Fibroblast of lung (primary cell): ENCODE data around the gene KHNYN. TPM values are rescaled to one million over a fixed set of nuclear protein-coding genes. Genes with fewer than 3 reads are reported as not detected.

Source experiments
- DNase-seq, 2 donors: peaks; one replicate each; pipeline versions ENCODE4 v3.0.0 to v3.0.0-alpha.2; 2010; ENCODE audit warnings: low read depth in 2 of 2
- H2AFZ ChIP-seq: 2 replicates; pipeline ENCODE4 v1.5.1; 2012; ENCODE audit warnings: low read length, control low read depth, inconsistent platforms
- H3K27ac ChIP-seq: 2 replicates; pipeline ENCODE4 v1.5.1; 2011; ENCODE audit warnings: low read length, control low read depth; ENCODE audit not compliant: insufficient read depth
- H3K27me3 ChIP-seq: 2 replicates; pipeline ENCODE4 v1.5.1; 2011; ENCODE audit warnings: mild to moderate bottlenecking, low read length; ENCODE audit not compliant: control insufficient read depth, insufficient read depth
- H3K36me3 ChIP-seq: 2 replicates; pipeline ENCODE4 v1.5.1; 2011; ENCODE audit warnings: low read length; ENCODE audit not compliant: control insufficient read depth, insufficient read depth
- H3K4me1 ChIP-seq: 2 replicates; pipeline ENCODE4 v1.5.1; 2011; ENCODE audit warnings: low read length; ENCODE audit not compliant: control insufficient read depth, insufficient read depth; ENCODE audit errors: extremely low read depth
- H3K4me2 ChIP-seq: 2 replicates; pipeline ENCODE4 v1.5.1; 2011; ENCODE audit warnings: low read length, control low read depth; ENCODE audit not compliant: insufficient read depth; ENCODE audit errors: extremely low read depth
- H3K4me3 ChIP-seq, 4 experiments: fragments of 200-600 bp in 1 of 4; sonication (generic) in 1 of 4; replicated peaks in 1 of 4; 2 replicates each; pipeline ENCODE4 v1.5.1; 2011 to 2016; ENCODE audit warnings: low read length in 4 of 4, low read depth in 3 of 4, mild to moderate bottlenecking in 3 of 4, control low read depth in 2 of 4, inconsistent platforms in 1 of 4, mixed read lengths in 1 of 4; ENCODE audit not compliant: insufficient read depth in 1 of 4; ENCODE audit errors: control extremely low read depth in 1 of 4
- H3K79me2 ChIP-seq: 2 replicates; pipeline ENCODE4 v1.5.1; 2012; ENCODE audit warnings: mild to moderate bottlenecking, low read length, inconsistent platforms; ENCODE audit not compliant: control insufficient read depth, insufficient read depth
- H3K9ac ChIP-seq: 2 replicates; pipeline ENCODE4 v1.5.1; 2011; ENCODE audit warnings: mild to moderate bottlenecking, low read length, control low read depth; ENCODE audit not compliant: insufficient read depth
- H3K9me3 ChIP-seq: 2 replicates; pipeline ENCODE4 v1.5.1; 2012; ENCODE audit warnings: low read depth, low read length; ENCODE audit not compliant: control insufficient read depth, insufficient read depth
- H4K20me1 ChIP-seq: 2 replicates; pipeline ENCODE4 v1.5.1; 2011; ENCODE audit warnings: low read length; ENCODE audit not compliant: control insufficient read depth, insufficient read depth; ENCODE audit errors: extremely low read depth
- CTCF ChIP-seq, 2 donors: IDR thresholded peaks in 1 of 2; conservative IDR thresholded peaks in 1 of 2; 1 replicate in 1 of 2; 2 replicates in 1 of 2; pipeline ENCODE4 v1.5.1; 2011 to 2012; ENCODE audit warnings: low read length in 2 of 2, control low read depth in 1 of 2, inconsistent platforms in 1 of 2, low read depth in 1 of 2, mild to moderate bottlenecking in 1 of 2
- EZH2 ChIP-seq: IDR thresholded peaks from 2 replicates; pipeline ENCODE4 v1.5.1; 2012; ENCODE audit warnings: low read length, control low read depth, mild to moderate bottlenecking; ENCODE audit errors: missing control alignments
- polyA plus RNA-seq, 2 donors: library from polyadenylated mRNA; depleted of rRNA in 1 of 2; stranded (reverse) in 1 of 2; unstranded in 1 of 2; fragments of >200 nt; gene quantifications; 2 replicates each; pipeline ENCODE4 v1.2.1, GENCODE V29; 2011 to 2012; ENCODE audit warnings: missing spikeins in 1 of 2
- total RNA-seq: library from RNA; depleted of rRNA; stranded (reverse); fragments of >200 nt; gene quantifications from 2 replicates; pipeline ENCODE4 v1.2.1, GENCODE V29; 2014

The KHNYN gene
- total and polyA plus RNA-seq, 2 donors (not counting 1 experiment from before 2014, with no cell fraction given), result 14.6 to 61.1 TPM

- H3K4me2 ChIP-seq, result peak overlapping the region; percentile 97
- H3K9me3 ChIP-seq, result no peaks in the 10 kb centered on the region
- no peaks in the 10 kb centered on the region for H4K20me1 ChIP-seq
- no peak for TF ChIP-seq CTCF (conservative IDR thresholded peaks at IDR 0.05 in 1 of 2, IDR thresholded peaks at IDR 0.05 in 1 of 2; ENCODE audit: low read depth in 1 of 2, low read length in 2 of 2)
- no peak for TF ChIP-seq EZH2
- H3K27me3 ChIP-seq, result no peaks in the 10 kb centered on the region
- H3K79me2 ChIP-seq, result peaks cover 9% of the 10 kb centered on the region
- peaks cover 27% of the 10 kb centered on the region for H3K36me3 ChIP-seq
- H3K9ac ChIP-seq, result no peak overlapping the region
- H3K4me3 ChIP-seq, result peak overlapping the region in 2 of 4 experiments; percentile 72 to 99
- no peak overlapping the region for H3K27ac ChIP-seq
- H2AFZ ChIP-seq, result no peak overlapping the region
- DNase-seq, result no peak
- H3K4me1 ChIP-seq, result peaks cover 4% of the 10 kb centered on the region
Measured at GRCh38 chr14:24440606-24441399, 11.0 kb downstream of the KHNYN start.

GRCh38 chr14:24441485-24441884, 11.7 kb downstream of the KHNYN start:
- Histone ChIP-seq H3K27me3 (no peaks in the 10 kb centered on the region), H4K20me1 (no peaks in the 10 kb centered on the region), H3K4me2 (peak overlapping the region; percentile 97), H2AFZ (no peak overlapping the region), H3K4me1 (peaks cover under 1% of the 10 kb centered on the region), H3K27ac (peak overlapping the region; percentile 100), H3K79me2 (peaks cover 9% of the 10 kb centered on the region), H3K4me3 (peak overlapping the region; percentile 48 to 99 (median 74)), H3K36me3 (peaks cover 25% of the 10 kb centered on the region), H3K9me3 (no peaks in the 10 kb centered on the region), H3K9ac (no peak overlapping the region)
- DNase-seq, result no peak
- TF ChIP-seq EZH2 (no peak), CTCF (conservative IDR thresholded peaks at IDR 0.05 in 1 of 2, IDR thresholded peaks at IDR 0.05 in 1 of 2; ENCODE audit: low read depth in 1 of 2, low read length in 2 of 2) (no peak)

- TF ChIP-seq EZH2, result no peak
- no peak for TF ChIP-seq CTCF (conservative IDR thresholded peaks at IDR 0.05 in 1 of 2, IDR thresholded peaks at IDR 0.05 in 1 of 2; ENCODE audit: low read depth in 1 of 2, low read length in 2 of 2)
- Histone ChIP-seq H3K4me1 (no peaks in the 10 kb centered on the region), H4K20me1 (no peaks in the 10 kb centered on the region), H3K9me3 (no peaks in the 10 kb centered on the region), H3K36me3 (peaks cover 25% of the 10 kb centered on the region), H3K27me3 (no peaks in the 10 kb centered on the region), H3K79me2 (peaks cover 9% of the 10 kb centered on the region), H3K4me3 (peak overlapping the region; percentile 48 to 99 (median 74)), H2AFZ (peak overlapping the region; percentile 30), H3K4me2 (peak overlapping the region; percentile 97), H3K9ac (peak overlapping the region; percentile 99), H3K27ac (peak overlapping the region; percentile 100)
- DNase-seq, result peak in 1 of 2 donors; percentile 64
Measured at GRCh38 chr14:24441904-24442239, 12.1 kb downstream of the KHNYN start.
